H1 (cell line): Measurements from ENCODE around the gene CASK. TPM values are rescaled to one million over a fixed set of nuclear protein-coding genes. Genes with fewer than 3 reads are reported as not detected.

Source experiments
- CTBP2 ChIP-seq: IDR thresholded peaks from 2 replicates; pipeline ENCODE4 v1.7.0; 2011; ENCODE audit warnings: borderline replicate concordance, mild to moderate bottlenecking, moderate library complexity, mixed read lengths, low read length; ENCODE audit not compliant: insufficient read depth, insufficient read length
- CTCF ChIP-seq, 3 experiments: IDR thresholded peaks; 1 replicate in 2 of 3; 2 replicates in 1 of 3; pipeline versions ENCODE4 v1.5.1 to v1.6.1; 2011; ENCODE audit warnings: low read length in 3 of 3, mild to moderate bottlenecking in 3 of 3, inconsistent platforms in 2 of 3, low read depth in 1 of 3, moderate library complexity in 1 of 3; ENCODE audit not compliant: insufficient read depth in 1 of 3; ENCODE audit errors: control extremely low read depth in 1 of 3
- PHF8 ChIP-seq: fragments of 200-600 bp; sonication (generic); conservative IDR thresholded peaks from 2 replicates; pipeline ENCODE4 v1.7.1; 2012; ENCODE audit warnings: low read depth, mild to moderate bottlenecking, inconsistent platforms, low read length, moderate library complexity
- polyA plus RNA-seq, 7 experiments: library from polyadenylated mRNA; depleted of rRNA in 3 of 7; stranded (reverse) in 5 of 7; unstranded in 2 of 7; fragments of >200 nt in 5 of 7; fragments of 200-250 nt in 2 of 7; gene quantifications; 1 replicate in 5 of 7; 2 replicates in 1 of 7; 4 replicates in 1 of 7; pipeline versions ENCODE4 v1.2.1 to v1.2.3, GENCODE V29; 2011 to 2013; ENCODE audit warnings: missing spikeins in 2 of 7, mixed read lengths in 2 of 7
- total RNA-seq: library from RNA; stranded (reverse); fragmentation: NEBNext Ultra II Directional; extraction: Animal tissue kit (Norgen Biotek cat#: 25700); gene quantifications from 2 replicates; pipeline ENCODE4 v1.2.1, GENCODE V29; 2021

Gene CASK
- total and polyA plus RNA-seq, 2 of the 8 experiments (the other 6 are each of a cell fraction or from before 2014, with no cell fraction given) = 21.6 to 55.1 TPM

- no peak for TF ChIP-seq CTCF (IDR thresholded peaks at IDR 0.05; ENCODE audit: control extremely low read depth in 1 of 3, insufficient read depth in 1 of 3, low read depth in 1 of 3, low read length in 3 of 3)
- no peak for TF ChIP-seq CTBP2
- no peak for TF ChIP-seq PHF8
Measured at GRCh38 chrX:41868392-41868977, 54.9 kb downstream of the CASK start (continued).
